Lower leg skin (tissue), 3 donors: ENCODE results near the gene POLR1C.

ENCODE experiments used
- CTCF ChIP-seq, 3 donors: fragments of 450-650 bp; IDR thresholded peaks; one replicate each; pipeline ENCODE4 v1.5.1; 2016; ENCODE audit warnings: antibody characterized with exemption in 3 of 3, mild to moderate bottlenecking in 3 of 3, moderate library complexity in 2 of 3
- POLR2A ChIP-seq, 2 donors: fragments of 450-650 bp; IDR thresholded peaks; one replicate each; pipeline ENCODE4 v1.6.1; 2016 to 2017; ENCODE audit warnings: antibody characterized with exemption in 2 of 2, mild to moderate bottlenecking in 1 of 2, moderate library complexity in 1 of 2

DNA sequence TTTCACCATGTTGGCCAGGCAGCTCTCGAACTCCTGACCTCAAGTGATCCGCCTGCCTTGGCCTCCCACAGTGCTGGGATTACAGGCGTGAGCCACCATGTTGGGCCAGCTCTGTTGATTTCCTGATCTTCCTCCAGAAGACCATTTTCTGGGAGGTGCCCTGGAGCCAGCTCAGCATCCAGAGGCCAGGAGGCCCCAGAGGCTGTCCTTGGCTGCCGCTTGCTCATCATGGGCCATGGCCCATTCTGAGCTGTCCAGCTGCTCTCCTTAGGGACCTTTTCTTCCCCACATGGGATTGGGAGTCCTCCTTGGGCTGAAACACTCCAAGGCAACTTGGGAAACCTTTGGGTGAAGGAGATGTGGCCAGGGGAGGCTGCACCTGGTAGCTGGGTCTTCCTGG lies 22.1 kb upstream of the POLR1C start:
- TF ChIP-seq POLR2A (IDR thresholded peaks at IDR 0.05): no peak
- no peak for TF ChIP-seq CTCF (IDR thresholded peaks at IDR 0.05)
